Subcutaneous adipose tissue (tissue), 4 donors: ENCODE measurements around the gene PRKG1. TPM values are rescaled to one million over a fixed set of nuclear protein-coding genes. Genes with fewer than 3 reads are reported as not detected.

ENCODE experiments used
- CTCF ChIP-seq: fragments of 450-650 bp; IDR thresholded peaks from one replicate; pipeline ENCODE4 v1.5.1; 2016; ENCODE audit warnings: low read depth, mild to moderate bottlenecking, control low read depth, antibody characterized with exemption, moderate library complexity
- total RNA-seq, 4 donors: library from RNA; depleted of rRNA; stranded (reverse); fragments of >200 nt; gene quantifications; one replicate each; pipeline ENCODE4 v1.1.0, GENCODE V29; 2016

PRKG1 gene
- total RNA-seq, 4 donors from 2014 or later = 7.6 to 17.2 (median 10.7) TPM

DNA sequence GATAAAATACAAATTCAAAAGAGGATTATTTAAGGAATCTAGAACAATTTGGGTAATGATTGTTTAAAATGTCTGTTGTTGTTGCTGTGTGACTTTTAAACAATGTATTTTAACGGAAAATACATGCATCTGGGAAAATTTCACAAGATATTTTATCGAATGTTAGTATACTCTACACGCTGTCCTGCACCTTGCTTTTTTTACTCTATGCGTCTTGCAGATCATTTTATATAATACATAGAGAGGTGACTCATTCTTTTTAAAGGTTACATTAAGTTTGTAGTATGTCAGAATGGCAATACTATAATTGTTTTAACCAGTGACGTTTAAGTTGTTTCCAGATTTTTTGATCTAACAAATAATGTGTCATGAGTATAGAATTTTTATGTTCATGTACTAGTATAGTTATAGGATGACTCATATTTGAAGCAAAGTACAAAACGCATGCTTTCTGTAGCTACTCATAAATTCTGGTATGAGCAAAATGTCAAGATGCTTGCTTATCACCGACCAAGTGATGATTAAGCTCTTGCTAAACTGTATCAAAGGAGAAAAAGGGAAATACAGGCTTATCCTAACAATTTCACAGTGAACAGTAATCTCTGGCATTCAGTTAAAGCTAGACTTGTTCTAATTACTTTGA, 1244.7 kb downstream of the PRKG1 start:
- TF ChIP-seq CTCF = no peak

GRCh38 chr10:52319926-52320325, 1245.6 kb downstream of the PRKG1 start:
- TF ChIP-seq CTCF = no peak

GRCh38 chr10:52322323-52322722, 1248.0 kb downstream of the PRKG1 start:
- TF ChIP-seq CTCF = no peak

DNA sequence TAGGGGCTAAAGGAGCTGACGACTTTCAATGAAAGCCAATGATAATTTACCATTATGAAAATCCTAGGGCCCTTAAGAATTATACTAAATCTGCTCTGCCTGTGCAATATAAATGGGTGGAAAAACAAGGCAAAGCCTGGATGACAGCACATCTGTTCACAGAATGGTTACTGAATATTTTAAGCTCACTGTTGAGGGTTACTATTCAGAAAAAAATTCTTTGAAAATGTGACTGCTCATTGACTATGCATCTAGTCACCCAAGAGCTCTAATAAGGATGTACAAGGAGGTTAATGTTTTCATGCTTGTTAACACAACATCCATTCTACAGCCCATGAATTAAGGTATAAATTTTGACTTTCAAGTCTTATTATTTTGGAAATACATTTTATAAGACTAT, 1248.6 kb downstream of the PRKG1 start:
- no peak for TF ChIP-seq CTCF

DNA sequence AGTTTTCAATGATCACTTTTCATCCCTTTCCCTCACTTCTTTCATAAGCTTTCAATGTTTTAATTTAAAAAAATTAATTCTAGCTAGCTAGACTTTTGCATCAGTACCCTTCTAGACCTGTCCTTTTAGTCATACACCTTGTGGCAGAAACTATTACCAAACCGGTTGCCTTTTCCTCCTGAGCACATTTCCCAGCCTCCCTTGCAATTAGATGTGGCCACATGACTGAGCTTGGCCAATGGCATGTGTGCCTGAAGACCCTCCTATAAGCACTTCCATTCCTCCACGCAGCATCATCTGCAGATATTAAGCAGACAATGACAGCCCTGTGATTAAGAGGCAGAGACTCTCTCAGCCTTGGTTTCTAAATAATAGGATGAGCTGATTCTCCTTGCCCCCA, 1252.1 kb downstream of the PRKG1 start:
- no peak for TF ChIP-seq CTCF

DNA sequence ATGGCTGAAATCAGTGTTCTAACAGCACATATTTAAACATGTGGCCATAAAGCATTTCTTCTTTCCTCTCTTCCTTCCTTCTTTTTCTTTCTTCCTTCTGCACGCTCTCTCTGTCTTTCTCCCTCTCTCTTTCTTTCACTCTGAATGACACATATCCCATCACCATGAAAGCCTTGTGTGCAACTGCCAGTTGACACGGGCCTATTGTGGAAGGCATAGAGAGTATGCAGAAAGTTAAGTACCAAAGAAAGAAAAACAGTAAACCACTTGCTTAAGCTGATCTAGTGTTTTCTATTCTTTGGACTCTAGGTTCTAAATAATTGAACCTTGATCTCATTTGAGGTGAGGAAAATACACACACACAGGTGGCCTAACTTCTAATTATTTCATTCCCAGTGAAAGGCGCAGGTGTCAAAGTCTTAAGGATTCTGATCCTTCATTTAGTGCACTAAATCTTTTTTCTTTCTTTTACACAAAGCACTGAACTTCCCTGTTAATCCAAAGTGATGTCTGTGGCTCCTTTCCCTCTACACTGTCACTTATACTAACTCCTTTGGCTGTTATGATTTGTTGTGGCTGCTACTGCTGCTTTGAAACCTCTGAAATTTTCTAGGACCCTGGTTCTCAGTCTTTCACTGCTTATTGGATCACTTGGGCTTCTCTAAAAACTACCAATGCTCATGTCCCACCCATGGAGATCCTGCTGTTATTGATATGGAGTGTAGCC, 1257.5 kb downstream of the PRKG1 start:
- TF ChIP-seq CTCF = no peak

- TF ChIP-seq CTCF = no peak
Measured at GRCh38 chr10:52332815-52333214, 1258.5 kb downstream of the PRKG1 start.
